ENCODE data around the gene FBXL3.

FBXL3 gene

DNA sequence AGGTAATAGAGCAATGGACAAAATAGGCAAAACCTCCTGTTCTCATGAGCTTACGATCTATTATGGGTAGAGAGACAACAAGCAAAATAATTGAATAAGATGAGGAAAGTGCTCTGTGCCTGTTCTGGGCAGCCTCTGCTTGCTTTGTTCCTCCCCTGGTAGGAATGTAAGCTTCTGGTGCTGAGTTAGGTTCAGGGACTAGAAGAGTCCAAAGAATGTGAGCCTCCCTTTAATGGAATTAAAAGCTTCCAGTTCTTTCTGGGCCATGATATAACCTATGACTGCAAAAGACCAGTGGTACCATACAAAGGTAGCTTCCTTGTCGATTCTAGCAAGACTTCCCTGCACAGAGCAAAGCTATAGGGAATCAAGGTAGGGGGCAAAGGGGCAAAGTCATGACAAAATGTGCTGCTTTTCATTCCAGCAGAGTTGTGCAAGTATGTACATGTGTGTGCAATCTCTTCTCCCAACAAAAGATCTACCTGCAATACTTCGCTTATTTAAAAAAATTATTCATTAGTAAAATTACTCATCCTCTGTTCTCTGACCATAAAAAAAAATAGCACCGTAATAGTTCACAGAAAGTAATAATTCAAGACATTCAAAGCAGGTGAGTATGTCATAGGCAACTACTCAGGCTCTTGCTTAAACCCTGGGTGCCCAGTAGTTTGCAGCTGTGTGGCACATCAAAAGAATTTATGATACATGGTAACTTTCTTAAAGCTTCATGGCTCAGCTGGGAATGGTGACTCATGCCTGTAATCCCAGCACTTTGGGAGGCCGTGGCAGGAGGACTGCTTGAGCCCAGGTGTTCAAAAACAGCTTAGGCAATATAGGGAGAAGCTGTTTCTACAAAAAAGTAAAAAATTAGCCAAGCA, 57.2 kb downstream of the FBXL3 start:
- no peak overlapping the region for H3K4me3 ChIP-seq (replicated peaks; ENCODE audit: insufficient read depth, low read length)
- no peak for DNase-seq (ENCODE audit: low read depth in 1 of 2, low spot score in 1 of 2)
- TF ChIP-seq POLR2AphosphoS5 (IDR thresholded peaks at IDR 0.05; ENCODE audit: low read depth), result no peak
- TF ChIP-seq, protein P1, sequence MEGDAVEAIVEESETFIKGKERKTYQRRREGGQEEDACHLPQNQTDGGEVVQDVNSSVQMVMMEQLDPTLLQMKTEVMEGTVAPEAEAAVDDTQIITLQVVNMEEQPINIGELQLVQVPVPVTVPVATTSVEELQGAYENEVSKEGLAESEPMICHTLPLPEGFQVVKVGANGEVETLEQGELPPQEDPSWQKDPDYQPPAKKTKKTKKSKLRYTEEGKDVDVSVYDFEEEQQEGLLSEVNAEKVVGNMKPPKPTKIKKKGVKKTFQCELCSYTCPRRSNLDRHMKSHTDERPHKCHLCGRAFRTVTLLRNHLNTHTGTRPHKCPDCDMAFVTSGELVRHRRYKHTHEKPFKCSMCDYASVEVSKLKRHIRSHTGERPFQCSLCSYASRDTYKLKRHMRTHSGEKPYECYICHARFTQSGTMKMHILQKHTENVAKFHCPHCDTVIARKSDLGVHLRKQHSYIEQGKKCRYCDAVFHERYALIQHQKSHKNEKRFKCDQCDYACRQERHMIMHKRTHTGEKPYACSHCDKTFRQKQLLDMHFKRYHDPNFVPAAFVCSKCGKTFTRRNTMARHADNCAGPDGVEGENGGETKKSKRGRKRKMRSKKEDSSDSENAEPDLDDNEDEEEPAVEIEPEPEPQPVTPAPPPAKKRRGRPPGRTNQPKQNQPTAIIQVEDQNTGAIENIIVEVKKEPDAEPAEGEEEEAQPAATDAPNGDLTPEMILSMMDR (IDR thresholded peaks at IDR 0.05; ENCODE audit: insufficient read depth, low read length), result no peak
- TF ChIP-seq, protein P2, sequence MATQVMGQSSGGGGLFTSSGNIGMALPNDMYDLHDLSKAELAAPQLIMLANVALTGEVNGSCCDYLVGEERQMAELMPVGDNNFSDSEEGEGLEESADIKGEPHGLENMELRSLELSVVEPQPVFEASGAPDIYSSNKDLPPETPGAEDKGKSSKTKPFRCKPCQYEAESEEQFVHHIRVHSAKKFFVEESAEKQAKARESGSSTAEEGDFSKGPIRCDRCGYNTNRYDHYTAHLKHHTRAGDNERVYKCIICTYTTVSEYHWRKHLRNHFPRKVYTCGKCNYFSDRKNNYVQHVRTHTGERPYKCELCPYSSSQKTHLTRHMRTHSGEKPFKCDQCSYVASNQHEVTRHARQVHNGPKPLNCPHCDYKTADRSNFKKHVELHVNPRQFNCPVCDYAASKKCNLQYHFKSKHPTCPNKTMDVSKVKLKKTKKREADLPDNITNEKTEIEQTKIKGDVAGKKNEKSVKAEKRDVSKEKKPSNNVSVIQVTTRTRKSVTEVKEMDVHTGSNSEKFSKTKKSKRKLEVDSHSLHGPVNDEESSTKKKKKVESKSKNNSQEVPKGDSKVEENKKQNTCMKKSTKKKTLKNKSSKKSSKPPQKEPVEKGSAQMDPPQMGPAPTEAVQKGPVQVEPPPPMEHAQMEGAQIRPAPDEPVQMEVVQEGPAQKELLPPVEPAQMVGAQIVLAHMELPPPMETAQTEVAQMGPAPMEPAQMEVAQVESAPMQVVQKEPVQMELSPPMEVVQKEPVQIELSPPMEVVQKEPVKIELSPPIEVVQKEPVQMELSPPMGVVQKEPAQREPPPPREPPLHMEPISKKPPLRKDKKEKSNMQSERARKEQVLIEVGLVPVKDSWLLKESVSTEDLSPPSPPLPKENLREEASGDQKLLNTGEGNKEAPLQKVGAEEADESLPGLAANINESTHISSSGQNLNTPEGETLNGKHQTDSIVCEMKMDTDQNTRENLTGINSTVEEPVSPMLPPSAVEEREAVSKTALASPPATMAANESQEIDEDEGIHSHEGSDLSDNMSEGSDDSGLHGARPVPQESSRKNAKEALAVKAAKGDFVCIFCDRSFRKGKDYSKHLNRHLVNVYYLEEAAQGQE (IDR thresholded peaks at IDR 0.05; ENCODE audit: insufficient replicate concordance, low read depth), result no peak
- no peak for TF ChIP-seq SPI1 (IDR thresholded peaks at IDR 0.05; ENCODE audit: borderline replicate concordance, low read depth)
- TF ChIP-seq GABPA (IDR thresholded peaks at IDR 0.05; ENCODE audit: low read depth), result no peak
- peaks cover 13% of the 10 kb centered on the region for H3K27me3 ChIP-seq (ENCODE audit: insufficient read depth, poor library complexity, severe bottlenecking)
- H3K27ac ChIP-seq (replicated peaks), result no peak overlapping the region

DNA sequence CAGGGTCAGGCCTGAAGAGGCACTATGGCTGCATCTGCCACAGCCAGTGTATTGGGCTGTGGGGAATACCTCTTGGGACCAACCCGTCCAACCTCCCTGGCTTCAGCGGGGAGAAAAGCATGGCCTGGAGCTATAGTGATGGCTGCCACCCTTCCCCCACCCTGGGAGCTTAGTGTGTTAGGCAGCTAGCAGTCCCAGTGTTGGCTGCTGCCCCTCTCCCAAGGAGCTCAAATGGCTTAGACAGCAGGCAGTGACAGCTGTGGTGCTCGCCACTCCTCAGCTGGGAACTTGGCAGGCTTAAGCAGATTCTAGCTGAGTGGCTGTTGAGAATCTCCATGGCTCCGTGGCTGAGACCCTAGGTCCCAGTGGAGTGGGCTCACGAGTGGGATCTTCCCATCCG, 58.9 kb downstream of the FBXL3 start:
- DNase-seq (ENCODE audit: low read depth in 1 of 2, low spot score in 1 of 2), result no peak
- Histone ChIP-seq H3K4me3 (replicated peaks; ENCODE audit: insufficient read depth, low read length) (no peak overlapping the region), H3K27me3 (ENCODE audit: insufficient read depth, poor library complexity, severe bottlenecking) (peaks cover 4% of the 10 kb centered on the region), H3K27ac (replicated peaks) (no peak overlapping the region)
- TF ChIP-seq, protein P2 (IDR thresholded peaks at IDR 0.05; ENCODE audit: insufficient replicate concordance, low read depth), result no peak
- no peak for TF ChIP-seq POLR2AphosphoS5 (IDR thresholded peaks at IDR 0.05; ENCODE audit: low read depth)

DNA sequence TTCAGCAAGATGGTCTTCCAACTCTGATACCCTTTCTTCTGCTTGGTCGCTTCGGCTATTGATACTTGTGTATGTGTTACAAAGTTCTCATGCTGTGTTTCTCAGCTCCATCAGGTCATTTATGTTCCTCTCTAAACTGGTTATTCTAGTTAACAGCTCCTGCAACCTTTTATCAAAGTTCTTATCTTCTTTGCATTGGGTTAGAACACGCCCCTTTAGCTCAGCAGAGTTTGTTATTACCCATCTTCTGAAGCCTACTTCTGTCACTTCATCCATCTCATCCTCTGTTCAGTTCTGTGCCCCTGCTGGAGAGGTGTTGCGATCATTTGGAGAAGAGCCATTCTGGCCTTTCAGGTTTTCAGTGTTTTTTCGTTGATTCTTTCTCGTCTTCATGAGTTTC, 59.9 kb downstream of the FBXL3 start:
- Histone ChIP-seq H3K27me3 (ENCODE audit: insufficient read depth, poor library complexity, severe bottlenecking) (peaks cover 4% of the 10 kb centered on the region), H3K27ac (replicated peaks) (no peak overlapping the region), H3K4me3 (replicated peaks; ENCODE audit: insufficient read depth, low read length) (no peak overlapping the region)
- DNase-seq (ENCODE audit: low read depth in 1 of 2, low spot score in 1 of 2), result no peak
- TF ChIP-seq SPI1 (IDR thresholded peaks at IDR 0.05; ENCODE audit: borderline replicate concordance, low read depth), result no peak
- TF ChIP-seq, protein P2 (IDR thresholded peaks at IDR 0.05; ENCODE audit: insufficient replicate concordance, low read depth), result no peak
- TF ChIP-seq, protein P1 (IDR thresholded peaks at IDR 0.05; ENCODE audit: insufficient read depth, low read length), result no peak
- TF ChIP-seq GABPA (IDR thresholded peaks at IDR 0.05; ENCODE audit: low read depth), result no peak
- TF ChIP-seq POLR2AphosphoS5 (IDR thresholded peaks at IDR 0.05; ENCODE audit: low read depth), result no peak
